Epidermal melanocyte (primary cell): ENCODE measurements around the gene PCSK4.
A peak's percentile ranks its signal among the peaks of the same experiment; 100 is the strongest.
"Not testable (repeated sequence)": the region's sequence is repeated elsewhere in the genome, so short reads cannot be mapped to it uniquely, and the experiment has no call there.

Experiments used
- DNase-seq: peaks from one replicate; pipeline ENCODE4 v3.0.0; 2011; ENCODE audit warnings: low spot score; ENCODE audit not compliant: insufficient read length

Gene PCSK4

DNA sequence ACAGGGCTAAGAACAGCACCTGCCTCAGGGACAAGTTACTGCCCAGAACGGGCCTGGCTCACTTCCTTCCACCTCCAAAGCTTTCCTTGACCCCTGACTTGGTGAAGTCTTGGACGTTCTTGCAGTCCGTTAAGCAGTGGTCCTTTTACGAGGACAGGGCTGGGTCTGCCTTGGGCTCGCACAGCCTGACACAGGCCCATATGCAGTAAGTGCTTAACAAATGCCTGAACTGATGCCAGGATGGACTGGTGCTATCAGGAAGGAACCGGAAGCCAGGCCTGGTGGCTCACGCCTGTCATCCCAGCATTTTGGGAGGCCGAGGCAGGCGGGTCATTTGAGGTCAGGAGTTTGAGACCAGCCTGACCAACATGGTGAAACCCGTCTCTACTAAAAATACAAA is 31.9 kb upstream of the PCSK4 start:
- DNase-seq, result no peak

DNA sequence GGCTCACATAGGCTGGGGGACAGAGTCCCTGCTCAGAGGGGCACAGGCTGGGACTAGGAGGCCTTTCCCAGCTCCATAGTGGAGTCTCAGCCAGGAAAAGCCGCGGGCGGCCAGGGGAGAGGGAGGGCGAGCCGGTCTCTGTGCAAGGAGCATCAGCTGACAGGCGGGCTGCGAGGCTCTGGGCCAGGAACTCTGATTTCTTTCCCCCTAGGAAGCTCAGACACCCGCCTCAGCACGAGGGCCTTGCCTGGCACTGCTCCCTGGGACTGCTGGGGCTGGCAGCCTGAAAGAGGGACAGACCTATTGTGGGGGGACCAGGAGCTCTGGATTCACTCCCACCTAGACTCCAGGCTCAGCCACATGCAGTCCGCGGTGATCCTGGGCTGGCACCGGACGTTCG is 31.5 kb upstream of the PCSK4 start:
- DNase-seq, result peak; percentile 80

DNA sequence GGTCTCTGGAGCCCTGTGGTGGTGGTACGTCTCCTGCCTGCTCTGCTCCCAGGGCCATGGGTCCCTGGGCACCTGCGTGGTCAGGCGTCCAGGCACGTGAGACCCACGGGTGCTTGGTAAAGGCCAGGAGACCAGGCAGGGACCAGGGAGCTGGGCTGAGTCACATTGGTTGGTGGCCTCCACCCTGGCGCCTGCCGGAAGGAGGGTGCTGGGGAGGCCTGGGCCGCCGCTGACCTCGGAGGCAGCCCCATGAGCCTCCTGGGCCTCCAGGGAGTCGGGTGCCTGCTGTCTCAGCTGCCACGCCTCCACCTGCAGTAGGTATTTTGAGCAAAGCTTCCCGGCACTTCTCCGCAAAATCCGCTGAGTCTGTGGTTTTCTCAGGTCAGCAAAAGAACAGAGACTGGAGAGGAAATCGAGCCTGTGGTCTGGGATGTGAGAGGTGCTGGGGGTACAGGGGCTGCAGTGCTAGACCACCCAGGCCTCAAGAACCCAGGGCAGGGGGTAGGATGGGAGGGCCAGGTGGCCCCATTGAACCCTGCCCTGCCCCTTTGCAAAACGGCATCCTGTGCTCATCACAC is 30.1 kb upstream of the PCSK4 start:
- no peak for DNase-seq

DNA sequence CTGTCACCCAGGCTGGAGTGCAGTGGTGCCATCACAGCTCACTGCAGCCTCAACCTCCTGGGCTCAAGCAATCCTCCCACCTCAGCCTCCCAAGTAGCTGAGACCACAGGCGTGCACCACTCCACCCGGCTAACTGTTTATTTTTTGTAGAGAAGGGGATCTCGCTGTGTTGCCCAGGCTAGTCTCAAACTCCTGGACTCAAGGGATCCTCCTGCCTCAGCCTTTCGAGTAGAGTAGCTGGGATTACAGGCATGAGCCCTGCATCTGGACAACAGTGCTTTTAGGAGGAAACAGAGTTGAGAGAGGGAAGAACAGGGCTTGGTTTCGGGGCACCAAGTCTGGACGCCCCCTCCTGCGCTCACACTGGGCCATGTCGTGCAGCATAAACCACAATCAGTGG is 29.7 kb upstream of the PCSK4 start:
- DNase-seq, result not testable (repeated sequence)

DNA sequence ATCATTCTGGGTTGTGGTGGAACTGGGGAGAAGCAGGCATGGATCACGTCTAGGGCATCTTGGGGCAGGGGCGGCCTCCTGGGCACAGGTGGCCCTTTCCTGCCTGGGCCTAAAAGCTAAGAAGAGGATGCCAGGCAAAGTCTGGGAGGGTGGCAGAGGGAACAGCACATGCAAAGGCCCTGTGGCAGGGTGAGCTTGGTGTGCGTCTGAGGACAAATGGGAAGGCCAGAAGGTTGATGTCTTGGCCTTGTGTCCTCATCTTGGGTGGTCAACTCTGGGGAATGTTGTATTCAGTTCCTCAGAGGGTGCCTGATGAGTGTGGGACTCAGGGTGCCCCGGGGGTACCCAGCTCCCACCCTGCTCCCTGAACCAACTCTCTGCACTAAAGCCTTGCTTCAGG is 28.3 kb upstream of the PCSK4 start:
- DNase-seq, result no peak

DNA sequence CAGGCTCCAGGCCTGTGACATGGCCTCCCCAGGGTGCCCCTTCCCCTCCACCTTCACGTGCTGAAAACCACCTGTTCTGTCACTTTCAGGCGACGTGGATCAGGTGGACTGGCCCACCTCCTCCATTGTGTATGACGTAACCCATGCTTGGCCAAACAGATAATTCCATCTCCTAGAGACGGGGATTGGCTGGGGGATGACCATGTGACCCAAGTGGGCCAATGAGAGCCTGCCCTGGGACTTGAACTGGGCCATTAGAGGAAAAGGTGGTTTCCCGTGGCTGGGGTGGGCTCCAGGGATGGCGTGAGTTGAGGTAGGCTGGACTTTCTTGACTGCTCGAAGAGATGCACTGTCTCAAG is 26.2 kb upstream of the PCSK4 start:
- no peak for DNase-seq

- DNase-seq, result no peak
These were observed 25.0 kb upstream of the PCSK4 start for GRCh38 chr19:1514986-1515721.

GRCh38 chr19:1514295-1514661 is 24.1 kb upstream of the PCSK4 start:
- no peak for DNase-seq

DNA sequence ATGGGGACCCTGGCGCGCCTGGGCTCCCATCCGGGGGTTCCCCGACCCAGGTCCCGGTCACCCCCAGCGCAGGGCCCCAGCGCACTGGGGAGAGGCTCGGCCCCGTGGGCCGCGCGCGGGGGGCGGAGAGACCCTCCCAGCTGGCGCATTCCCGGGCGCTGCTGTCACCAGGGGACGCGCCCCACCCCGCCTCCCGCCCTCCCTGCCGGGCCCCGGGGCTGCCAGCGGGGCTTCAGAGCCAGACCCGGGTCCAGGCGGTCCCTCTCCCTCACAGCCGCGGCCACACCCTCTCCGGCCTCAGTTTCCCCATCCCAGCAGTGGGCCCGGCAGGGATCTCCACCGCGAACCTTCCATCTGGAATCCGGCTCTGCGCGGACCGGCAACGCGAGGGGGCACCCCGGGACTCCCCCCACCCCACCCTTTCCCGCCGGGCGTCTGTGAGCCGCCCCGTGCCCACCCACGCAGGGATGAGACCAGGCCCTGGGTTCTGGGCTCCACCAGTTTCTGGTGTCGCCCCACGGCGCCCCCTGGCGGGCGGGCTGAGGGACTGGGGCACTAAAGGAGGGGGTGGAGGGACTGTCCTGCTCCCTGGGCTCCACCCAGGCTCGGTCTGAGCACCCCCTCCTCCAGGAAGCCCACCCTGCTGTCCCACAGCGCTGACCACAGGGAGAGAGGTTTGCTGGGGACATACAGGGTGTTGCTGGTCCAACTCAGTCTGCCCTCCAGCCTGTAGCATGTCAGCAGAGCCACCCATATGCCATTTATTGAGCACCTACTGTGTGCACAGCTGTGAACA is 23.5 kb upstream of the PCSK4 start:
- DNase-seq, result no peak

DNA sequence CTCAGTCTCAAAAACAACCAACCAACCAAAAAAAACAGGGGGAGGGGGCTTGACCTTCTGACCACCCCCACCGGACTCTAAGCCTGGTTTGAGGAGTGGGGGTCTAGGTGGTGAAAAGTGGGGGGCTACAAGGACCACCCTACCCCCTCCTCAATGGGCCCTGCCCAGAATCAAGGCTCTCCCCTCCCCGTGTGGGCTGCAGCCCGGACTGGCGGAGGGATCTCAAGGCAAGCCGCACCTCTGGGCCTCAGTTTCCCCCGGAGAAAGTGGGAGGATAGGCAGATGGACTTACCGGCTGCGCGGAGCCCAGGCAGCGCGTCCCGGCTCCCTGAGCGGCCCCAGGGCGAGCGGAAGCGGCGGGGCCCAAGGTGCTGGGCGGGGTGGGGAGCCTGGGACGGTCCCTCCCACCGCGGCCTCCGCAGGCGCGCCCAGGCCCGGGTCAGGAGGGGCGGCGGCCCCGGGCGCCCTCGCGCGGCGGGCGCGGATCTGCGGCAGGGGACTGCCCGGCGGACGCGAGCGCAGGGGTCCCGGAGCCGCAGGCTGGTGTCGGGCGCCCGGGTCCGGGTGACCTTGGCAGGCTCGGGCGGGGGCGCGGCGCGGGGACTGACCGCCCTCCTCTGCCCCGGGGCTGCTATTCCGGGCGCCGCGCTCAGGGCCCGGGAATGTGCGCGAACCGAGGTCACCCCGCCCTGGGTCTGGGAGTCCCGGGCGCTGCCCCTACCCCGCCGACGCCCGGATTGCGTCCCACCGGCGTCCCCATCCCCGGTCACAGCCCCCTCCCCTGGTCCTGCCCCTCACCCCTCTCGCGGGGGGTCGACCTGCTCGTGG is 22.7 kb upstream of the PCSK4 start, which contains the start of gene ADAMTSL5:
Gene ADAMTSL5 (minus strand): TSS at position 349 of the 828 bp plus-strand sequence. CDS start 2,076 bp downstream, outside the sequence.
- DNase-seq, result peak; percentile 41

- no peak for DNase-seq
These were observed 21.5 kb upstream of the PCSK4 start for GRCh38 chr19:1511318-1512317.

DNA sequence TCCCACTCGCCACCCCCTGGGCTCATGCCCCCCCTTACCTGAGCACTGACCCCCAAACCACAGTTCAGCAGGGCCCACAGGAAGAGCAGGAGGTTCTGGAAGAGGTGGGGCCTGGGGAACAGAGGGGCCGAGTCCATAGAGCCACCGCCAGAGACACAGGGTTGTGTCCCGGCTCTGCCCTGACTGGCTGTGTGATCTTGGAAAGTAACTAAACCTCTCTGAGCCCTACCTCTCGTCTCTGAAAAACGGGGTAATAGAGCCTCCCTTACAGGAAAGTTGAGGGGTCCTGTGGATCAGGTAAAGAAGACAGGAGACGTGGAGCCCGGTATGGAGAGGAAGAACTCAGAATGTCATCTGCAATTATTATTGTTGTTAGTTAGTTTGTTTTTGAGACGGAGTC is 20.7 kb upstream of the PCSK4 start:
- DNase-seq, result no peak

GRCh38 chr19:1510442-1510806 is 20.3 kb upstream of the PCSK4 start:
- no peak for DNase-seq

- DNase-seq, result no peak
These were observed 19.7 kb upstream of the PCSK4 start for GRCh38 chr19:1509602-1510441.

DNA sequence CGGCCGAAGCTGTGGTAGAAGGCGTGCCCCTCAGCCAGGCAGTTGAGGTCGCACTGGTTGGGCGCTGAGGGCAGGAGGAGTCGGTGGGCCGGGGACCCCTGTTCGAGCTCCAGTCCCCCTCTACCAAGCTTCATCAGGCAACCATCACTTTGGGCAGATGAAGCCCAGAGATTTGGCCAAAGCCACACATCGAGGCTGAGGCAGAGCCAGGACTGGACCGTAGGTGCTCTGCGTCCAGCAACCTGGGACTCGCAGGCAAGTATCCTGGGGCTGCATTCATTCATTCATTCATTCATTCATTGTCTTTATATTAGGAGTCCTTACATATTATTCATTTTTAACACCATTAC is 18.3 kb upstream of the PCSK4 start:
- DNase-seq, result no peak

GRCh38 chr19:1507763-1508506 is 17.8 kb upstream of the PCSK4 start:
- peak; percentile 100 for DNase-seq

GRCh38 chr19:1507192-1507660 is 17.1 kb upstream of the PCSK4 start:
- DNase-seq, result no peak

- no peak for DNase-seq
These were observed 16.1 kb upstream of the PCSK4 start for GRCh38 chr19:1505991-1506881.
